Measurements from ENCODE around the gene TMEM132D. TPM values are rescaled to one million over a fixed set of nuclear protein-coding genes. Genes with fewer than 3 reads are reported as not detected.

The TMEM132D gene
- total RNA-seq, 2 donors from 2014 or later = 4.4 to 14.2 TPM

DNA sequence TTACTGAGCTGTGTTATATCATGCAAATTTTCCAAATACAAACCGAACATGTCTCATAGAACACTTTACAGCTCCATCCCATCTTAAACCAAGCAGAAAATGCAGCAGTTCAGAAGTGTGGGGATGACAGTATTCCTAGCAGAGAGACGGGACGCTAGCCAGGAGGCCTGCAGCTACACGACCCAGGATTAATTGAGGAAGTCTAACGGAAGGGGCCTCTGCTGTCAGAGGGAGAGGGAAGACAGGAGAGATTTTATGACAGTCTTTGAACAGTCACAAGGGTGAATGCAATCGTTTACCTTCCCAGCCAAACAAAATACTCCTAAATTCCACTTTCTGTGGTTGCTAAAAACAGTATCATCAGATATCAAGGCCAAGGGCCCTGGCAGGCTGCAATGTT, 261.9 kb downstream of the TMEM132D start:
- WGBS, 2 experiments (ENCODE audit: insufficient coverage in 1 of 2, insufficient read length in 1 of 2) = 64 to 76% methylated on average over 2 to 6 of the region's 6 CpGs

GRCh38 chr12:129635021-129635685, 268.7 kb downstream of the TMEM132D start:
- Mint-ChIP-seq H3K9me3 (peaks cover 17% of the 10 kb centered on the region), H3K27me3 (ENCODE audit: insufficient read depth) (no peaks in the 10 kb centered on the region), H3K27ac (no peak overlapping the region), H3K4me1 (peaks cover 42% of the 10 kb centered on the region), H3K4me3 (no peak overlapping the region), H3K36me3 (ENCODE audit: low read depth) (peaks cover 15% of the 10 kb centered on the region)
- Histone ChIP-seq H3K4me3 (ENCODE audit: low read length) (no peak overlapping the region), H3K9me3 (ENCODE audit: control insufficient read depth, low read length) (peaks cover 15% of the 10 kb centered on the region), H3K27ac (ENCODE audit: low read depth, low read length) (no peak overlapping the region), H3K36me3 (ENCODE audit: control insufficient read depth, insufficient read depth, low read length) (peaks cover 5% of the 10 kb centered on the region), H3K9ac (ENCODE audit: extremely low read depth, low read length, poor library complexity, severe bottlenecking) (no peak overlapping the region), H3K27me3 (ENCODE audit: control insufficient read depth, insufficient read depth, low read length, poor library complexity, severe bottlenecking) (no peaks in the 10 kb centered on the region), H3K4me1 (ENCODE audit: control insufficient read depth, insufficient read depth, low read length) (peaks cover 3% of the 10 kb centered on the region)
- peak; percentile 70 for DNase-seq
- TF ChIP-seq, protein P1, sequence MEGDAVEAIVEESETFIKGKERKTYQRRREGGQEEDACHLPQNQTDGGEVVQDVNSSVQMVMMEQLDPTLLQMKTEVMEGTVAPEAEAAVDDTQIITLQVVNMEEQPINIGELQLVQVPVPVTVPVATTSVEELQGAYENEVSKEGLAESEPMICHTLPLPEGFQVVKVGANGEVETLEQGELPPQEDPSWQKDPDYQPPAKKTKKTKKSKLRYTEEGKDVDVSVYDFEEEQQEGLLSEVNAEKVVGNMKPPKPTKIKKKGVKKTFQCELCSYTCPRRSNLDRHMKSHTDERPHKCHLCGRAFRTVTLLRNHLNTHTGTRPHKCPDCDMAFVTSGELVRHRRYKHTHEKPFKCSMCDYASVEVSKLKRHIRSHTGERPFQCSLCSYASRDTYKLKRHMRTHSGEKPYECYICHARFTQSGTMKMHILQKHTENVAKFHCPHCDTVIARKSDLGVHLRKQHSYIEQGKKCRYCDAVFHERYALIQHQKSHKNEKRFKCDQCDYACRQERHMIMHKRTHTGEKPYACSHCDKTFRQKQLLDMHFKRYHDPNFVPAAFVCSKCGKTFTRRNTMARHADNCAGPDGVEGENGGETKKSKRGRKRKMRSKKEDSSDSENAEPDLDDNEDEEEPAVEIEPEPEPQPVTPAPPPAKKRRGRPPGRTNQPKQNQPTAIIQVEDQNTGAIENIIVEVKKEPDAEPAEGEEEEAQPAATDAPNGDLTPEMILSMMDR (conservative IDR thresholded peaks at IDR 0.05) = no peak
- 64 to 65% methylated on average over 3 to 5 of the region's 6 CpGs for WGBS, 2 experiments (ENCODE audit: insufficient coverage in 1 of 2, insufficient read length in 1 of 2)

More for the DNA sequence above, 261.9 kb downstream of the TMEM132D start:
- DNase-seq = no peak
- no peak overlapping the region for H3K4me3 Mint-ChIP-seq
- Histone ChIP-seq H3K9me3 (ENCODE audit: control insufficient read depth, low read length) (peaks cover 16% of the 10 kb centered on the region), H3K4me3 (ENCODE audit: low read length) (no peak overlapping the region), H3K4me1 (ENCODE audit: control insufficient read depth, insufficient read depth, low read length) (no peaks in the 10 kb centered on the region), H3K27me3 (ENCODE audit: control insufficient read depth, insufficient read depth, low read length, poor library complexity, severe bottlenecking) (no peaks in the 10 kb centered on the region), H3K36me3 (ENCODE audit: control insufficient read depth, insufficient read depth, low read length) (peaks cover 5% of the 10 kb centered on the region), H3K9ac (ENCODE audit: extremely low read depth, low read length, poor library complexity, severe bottlenecking) (no peak overlapping the region), H3K27ac (ENCODE audit: low read depth, low read length) (no peak overlapping the region)
- H3K27me3 Mint-ChIP-seq (ENCODE audit: insufficient read depth) = no peaks in the 10 kb centered on the region
- TF ChIP-seq, protein P1 (conservative IDR thresholded peaks at IDR 0.05) = no peak
- H3K4me1 Mint-ChIP-seq = peaks cover 14% of the 10 kb centered on the region
- H3K36me3 Mint-ChIP-seq (ENCODE audit: low read depth) = peaks cover 12% of the 10 kb centered on the region
- peaks cover 21% of the 10 kb centered on the region for H3K9me3 Mint-ChIP-seq
- H3K27ac Mint-ChIP-seq = no peak overlapping the region

DNA sequence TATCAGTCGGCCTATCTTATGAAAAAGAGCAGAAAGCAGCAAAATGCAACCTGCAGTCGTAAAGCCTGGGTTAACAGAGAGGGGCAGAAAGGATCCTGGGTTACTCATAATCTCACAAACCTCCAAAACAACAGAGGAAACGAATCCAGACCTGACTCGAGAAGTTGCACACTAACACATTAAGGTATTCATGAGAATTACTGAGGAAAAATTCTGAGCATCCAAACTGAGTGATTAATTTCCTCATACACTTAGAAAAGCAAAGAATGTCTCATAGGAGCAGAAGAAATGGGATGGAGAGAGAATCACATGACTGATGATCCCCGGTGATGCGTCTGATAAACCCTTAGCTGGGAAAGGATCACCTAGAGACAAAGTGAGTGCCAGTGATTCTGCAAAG, 272.5 kb downstream of the TMEM132D start:
- Mint-ChIP-seq H3K27me3 (ENCODE audit: insufficient read depth) (no peaks in the 10 kb centered on the region), H3K36me3 (ENCODE audit: low read depth) (peaks cover 2% of the 10 kb centered on the region), H3K27ac (no peak overlapping the region), H3K4me3 (no peak overlapping the region), H3K4me1 (peaks cover 43% of the 10 kb centered on the region), H3K9me3 (no peaks in the 10 kb centered on the region)
- Histone ChIP-seq H3K9ac (ENCODE audit: extremely low read depth, low read length, poor library complexity, severe bottlenecking) (no peak overlapping the region), H3K27ac (ENCODE audit: low read depth, low read length) (no peak overlapping the region), H3K9me3 (ENCODE audit: control insufficient read depth, low read length) (no peaks in the 10 kb centered on the region), H3K27me3 (ENCODE audit: control insufficient read depth, insufficient read depth, low read length, poor library complexity, severe bottlenecking) (no peaks in the 10 kb centered on the region), H3K4me1 (ENCODE audit: control insufficient read depth, insufficient read depth, low read length) (peaks cover 3% of the 10 kb centered on the region), H3K4me3 (ENCODE audit: low read length) (no peak overlapping the region), H3K36me3 (ENCODE audit: control insufficient read depth, insufficient read depth, low read length) (no peaks in the 10 kb centered on the region)
- TF ChIP-seq, protein P1 (conservative IDR thresholded peaks at IDR 0.05) = no peak
- DNase-seq = no peak
- WGBS, 2 experiments (ENCODE audit: insufficient coverage in 1 of 2, insufficient read length in 1 of 2) = 78 to 100% methylated on average over 2 to 6 of the region's 6 CpGs
